Sigmoid colon (tissue), 4 donors: ENCODE results near the gene BZW2.

Source experiments
- CTCF ChIP-seq, 4 experiments: fragments of 450-650 bp in 3 of 4; fragments of 200-600 bp in 1 of 4; IDR thresholded peaks; one replicate each; pipeline ENCODE4 v1.5.1; 2016 to 2019; ENCODE audit warnings: antibody characterized with exemption in 4 of 4, mild to moderate bottlenecking in 3 of 4, moderate library complexity in 2 of 4
- POLR2A ChIP-seq, 2 donors: fragments of 450-650 bp; IDR thresholded peaks; one replicate each; pipeline ENCODE4 v1.6.1; 2016; ENCODE audit warnings: antibody characterized with exemption in 2 of 2, mild to moderate bottlenecking in 2 of 2, moderate library complexity in 2 of 2
- POLR2AphosphoS5 ChIP-seq, 4 donors: sonication (generic); formaldehyde crosslinking; IDR thresholded peaks; one replicate each; pipeline ENCODE4 v1.6.1; 2017; ENCODE audit warnings: antibody characterized with exemption in 4 of 4

GRCh38 chr7:16599860-16600259, 46.1 kb upstream of the BZW2 start:
- TF ChIP-seq CTCF (IDR thresholded peaks at IDR 0.05) (no peak), POLR2AphosphoS5 (IDR thresholded peaks at IDR 0.05) (no peak), POLR2A (IDR thresholded peaks at IDR 0.05) (no peak)
